RWPE1 (cell line): Measurements from ENCODE around the gene ZNF511.

Experiments
- CTCF ChIA-PET: fragments of 350-600 bp; sonication (Branson Sonifier 250); formaldehyde crosslinking; extraction: SDS; loops from one replicate; lab custom pipeline; 2021; lab: Yijun Ruan, JAX
- POLR2A ChIA-PET: fragments of 400-600 bp; formaldehyde crosslinking; extraction: SDS; loops from one replicate; lab custom pipeline; 2020; ENCODE audit warnings: antibody characterized with exemption; ENCODE audit not compliant: low non-redundant PET; lab: Yijun Ruan, JAX
- DNase-seq: peaks from one replicate; pipeline ENCODE4 v3.0.0; 2012; ENCODE audit warnings: low spot score
- H3K27ac ChIP-seq: fragments of 450-650 bp; 2 replicates; pipeline ENCODE4 v1.5.1; 2017
- CTCF ChIP-seq: fragments of 450-650 bp; conservative IDR thresholded peaks from 2 replicates; pipeline ENCODE4 v1.5.1; 2017; ENCODE audit warnings: low read depth, mild to moderate bottlenecking

Gene ZNF511

GRCh38 chr10:133339708-133340380 is 31.1 kb downstream of the ZNF511 start:
- CTCF ChIA-PET, result interaction anchor here (2.3 kb wide), 1 partner anchor 10 kb away, joined by 13 read pairs; no protein-coding TSS in a partner anchor
- no peak for TF ChIP-seq CTCF
- DNase-seq, result no peak
- POLR2A ChIA-PET, result no interaction called here
- no peak overlapping the region for H3K27ac ChIP-seq

DNA sequence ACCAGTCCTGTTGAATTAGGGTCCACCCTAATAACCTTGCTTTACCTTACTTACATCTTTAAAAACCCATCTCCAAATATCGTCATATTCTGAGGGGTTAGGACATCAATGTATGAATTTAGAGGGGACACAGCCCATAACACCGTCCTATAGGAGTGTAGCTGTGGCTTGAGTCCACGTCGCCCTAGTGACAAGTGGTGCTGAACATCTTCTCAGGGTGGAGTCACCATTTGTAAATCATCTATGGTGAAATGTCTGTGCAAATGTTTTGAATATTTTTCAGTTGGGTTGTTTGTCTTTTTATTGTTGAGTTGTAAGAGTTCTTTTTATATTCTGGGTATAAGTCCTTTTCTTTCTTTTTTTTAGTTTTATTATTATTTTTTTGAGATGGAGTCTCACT is 33.3 kb downstream of the ZNF511 start:
- TF ChIP-seq CTCF, result no peak
- ChIA-PET POLR2A (no interaction called here), CTCF (interaction anchor here (2.3 kb wide), 1 partner anchor 12 kb away, joined by 13 read pairs; no protein-coding TSS in a partner anchor)
- H3K27ac ChIP-seq, result no peak overlapping the region
- no peak for DNase-seq

GRCh38 chr10:133342942-133343341 is 34.2 kb downstream of the ZNF511 start:
- no peak for TF ChIP-seq CTCF
- DNase-seq, result no peak
- POLR2A ChIA-PET, result no interaction called here
- no peak overlapping the region for H3K27ac ChIP-seq
- CTCF ChIA-PET, result interaction anchor here (0.6 kb wide), 1 partner anchor 13 kb away, joined by 3 read pairs; no protein-coding TSS in a partner anchor

- H3K27ac ChIP-seq, result no peak overlapping the region
- DNase-seq, result no peak
- CTCF ChIA-PET, result interaction anchor here (0.6 kb wide), 1 partner anchor 13 kb away, joined by 3 read pairs; no protein-coding TSS in a partner anchor
- POLR2A ChIA-PET, result no interaction called here
- TF ChIP-seq CTCF, result no peak
These were observed 34.8 kb downstream of the ZNF511 start for GRCh38 chr10:133343558-133343957.

DNA sequence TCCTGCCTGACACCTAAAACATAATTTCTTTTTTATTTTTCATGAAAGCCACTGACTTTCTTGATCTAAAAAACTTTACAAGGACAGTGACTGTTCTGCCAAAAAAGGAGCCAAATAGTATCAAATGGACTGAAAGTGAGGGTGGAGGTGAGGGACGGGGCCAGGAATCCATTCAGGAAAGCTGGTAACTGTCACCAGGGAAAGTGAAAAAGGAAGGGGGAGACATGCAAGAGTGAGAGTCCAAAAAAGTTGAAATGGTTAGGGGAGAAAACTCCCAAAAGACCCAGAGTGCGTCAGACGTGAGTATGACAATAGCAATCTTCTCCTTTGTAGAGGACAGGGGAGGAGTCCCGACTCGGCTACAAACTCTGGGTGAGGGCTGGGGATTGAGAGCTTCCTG is 35.5 kb downstream of the ZNF511 start:
- no peak for DNase-seq
- POLR2A ChIA-PET, result no interaction called here
- H3K27ac ChIP-seq, result no peak overlapping the region
- TF ChIP-seq CTCF, result no peak
- CTCF ChIA-PET, result no interaction called here

DNA sequence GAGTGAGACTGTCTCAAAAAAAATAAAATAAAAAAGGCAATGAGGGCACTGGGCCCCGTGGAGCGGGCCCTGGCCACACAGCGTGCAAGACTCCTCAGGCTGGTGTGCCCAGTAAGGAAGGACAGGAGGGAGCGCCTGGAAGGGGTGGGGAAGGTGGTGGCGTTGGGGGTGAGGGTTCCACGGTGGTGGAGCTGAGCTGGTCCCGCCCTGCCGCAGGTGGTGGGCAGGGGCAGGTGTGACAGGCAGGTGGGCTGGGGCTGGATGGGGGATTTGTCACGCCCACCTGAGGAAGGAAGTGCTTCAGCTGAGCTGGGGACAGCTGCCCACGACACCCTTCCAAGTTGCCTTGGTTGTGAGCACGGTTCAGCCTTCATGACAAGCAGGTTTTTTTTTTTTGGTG is 37.7 kb downstream of the ZNF511 start:
- DNase-seq, result no peak
- H3K27ac ChIP-seq, result no peak overlapping the region
- no peak for TF ChIP-seq CTCF
- ChIA-PET POLR2A (no interaction called here), CTCF (interaction anchor here (2.6 kb wide), 1 partner anchor 17 kb away, joined by 11 read pairs; no protein-coding TSS in a partner anchor)
